NB4 (cell line): ENCODE measurements around the gene KIAA1210.

Experiments used
- POLR2A ChIP-seq: IDR thresholded peaks from 2 replicates; pipeline ENCODE4 v1.6.1; 2011; ENCODE audit warnings: mild to moderate bottlenecking; ENCODE audit not compliant: insufficient read length; ENCODE audit errors: extremely low read depth
- TF ChIP-seq, protein P1 (sequence below): IDR thresholded peaks from one replicate; pipeline ENCODE4 v1.5.1; 2012; ENCODE audit warnings: low read depth, low read length
- TF ChIP-seq, protein P2 (sequence below): IDR thresholded peaks from 2 replicates; pipeline ENCODE4 v1.6.1; 2011; ENCODE audit warnings: low read depth, low read length

DNA sequence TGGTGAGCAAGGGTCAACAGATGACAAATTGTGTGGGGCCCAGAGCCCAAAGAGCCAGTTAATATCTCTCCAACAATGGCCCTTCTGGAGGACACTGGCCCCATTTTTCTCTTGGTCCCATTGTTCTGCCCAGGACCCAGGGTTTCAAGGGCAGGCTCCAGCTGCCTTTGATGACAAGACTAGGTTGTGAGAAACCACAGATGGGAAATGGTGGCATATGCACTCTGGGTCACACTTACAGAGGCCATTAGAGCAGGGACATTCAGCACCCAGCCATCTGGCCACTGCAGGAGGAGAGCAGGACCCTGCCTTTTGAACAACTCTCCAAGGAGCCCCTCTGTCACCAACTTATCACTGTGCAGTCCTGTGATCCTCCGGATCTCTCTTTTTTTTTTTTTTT is 49.7 kb upstream of the KIAA1210 start:
- TF ChIP-seq, protein P1, sequence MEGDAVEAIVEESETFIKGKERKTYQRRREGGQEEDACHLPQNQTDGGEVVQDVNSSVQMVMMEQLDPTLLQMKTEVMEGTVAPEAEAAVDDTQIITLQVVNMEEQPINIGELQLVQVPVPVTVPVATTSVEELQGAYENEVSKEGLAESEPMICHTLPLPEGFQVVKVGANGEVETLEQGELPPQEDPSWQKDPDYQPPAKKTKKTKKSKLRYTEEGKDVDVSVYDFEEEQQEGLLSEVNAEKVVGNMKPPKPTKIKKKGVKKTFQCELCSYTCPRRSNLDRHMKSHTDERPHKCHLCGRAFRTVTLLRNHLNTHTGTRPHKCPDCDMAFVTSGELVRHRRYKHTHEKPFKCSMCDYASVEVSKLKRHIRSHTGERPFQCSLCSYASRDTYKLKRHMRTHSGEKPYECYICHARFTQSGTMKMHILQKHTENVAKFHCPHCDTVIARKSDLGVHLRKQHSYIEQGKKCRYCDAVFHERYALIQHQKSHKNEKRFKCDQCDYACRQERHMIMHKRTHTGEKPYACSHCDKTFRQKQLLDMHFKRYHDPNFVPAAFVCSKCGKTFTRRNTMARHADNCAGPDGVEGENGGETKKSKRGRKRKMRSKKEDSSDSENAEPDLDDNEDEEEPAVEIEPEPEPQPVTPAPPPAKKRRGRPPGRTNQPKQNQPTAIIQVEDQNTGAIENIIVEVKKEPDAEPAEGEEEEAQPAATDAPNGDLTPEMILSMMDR, result no peak
- no peak for TF ChIP-seq POLR2A
- TF ChIP-seq, protein P2, sequence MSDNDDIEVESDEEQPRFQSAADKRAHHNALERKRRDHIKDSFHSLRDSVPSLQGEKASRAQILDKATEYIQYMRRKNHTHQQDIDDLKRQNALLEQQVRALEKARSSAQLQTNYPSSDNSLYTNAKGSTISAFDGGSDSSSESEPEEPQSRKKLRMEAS, result no peak
